ENCODE data around the gene TBC1D25.
"Not testable (repeated sequence)": the region's sequence is repeated elsewhere in the genome, so short reads cannot be mapped to it uniquely, and the experiment has no call there.

The TBC1D25 gene

DNA sequence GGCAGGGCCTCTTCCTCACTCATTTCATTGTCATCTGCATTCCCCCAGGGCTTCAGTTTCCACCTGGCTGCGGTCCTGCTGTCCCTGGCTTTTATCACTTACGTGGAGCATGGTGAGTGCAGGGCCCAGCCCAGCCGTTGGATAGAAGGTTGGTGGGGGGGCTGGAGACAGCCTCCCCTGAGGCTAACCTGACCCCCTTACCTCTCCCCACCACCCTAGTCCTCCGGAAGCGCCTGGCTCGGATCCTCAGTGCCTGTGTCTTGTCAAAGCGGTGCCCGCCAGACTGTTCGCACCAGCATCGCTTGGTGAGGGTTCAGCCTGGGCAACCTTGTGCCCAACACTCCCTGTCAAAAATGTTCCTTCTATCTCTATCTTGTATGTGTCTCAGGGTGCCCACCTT is 23.7 kb upstream of the TBC1D25 start:
- no peak for DNase-seq (ENCODE audit: low read depth)

DNA sequence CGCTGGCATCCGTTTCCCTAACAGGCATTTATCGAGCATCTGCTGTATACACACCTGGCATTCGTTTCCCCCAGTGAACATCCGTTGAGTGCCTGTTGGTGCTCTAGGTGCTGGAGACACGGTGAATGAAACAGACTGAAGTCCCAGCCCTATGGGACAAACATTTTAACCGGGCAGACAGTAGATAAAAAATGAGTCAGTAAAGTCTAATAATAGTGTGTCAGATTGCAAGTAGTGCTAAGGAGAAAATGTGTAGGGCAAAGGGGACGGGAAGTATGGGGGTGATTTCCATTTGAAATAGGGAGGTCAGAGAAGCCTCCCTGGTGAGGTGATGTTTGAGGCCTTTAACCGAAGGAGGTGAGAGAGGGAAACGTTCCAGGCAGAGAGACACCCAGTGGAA is 23.2 kb upstream of the TBC1D25 start:
- no peak for DNase-seq (ENCODE audit: low read depth)

GRCh38 chrX:48516987-48517386 is 22.5 kb upstream of the TBC1D25 start:
- DNase-seq (ENCODE audit: low read depth): no peak

DNA sequence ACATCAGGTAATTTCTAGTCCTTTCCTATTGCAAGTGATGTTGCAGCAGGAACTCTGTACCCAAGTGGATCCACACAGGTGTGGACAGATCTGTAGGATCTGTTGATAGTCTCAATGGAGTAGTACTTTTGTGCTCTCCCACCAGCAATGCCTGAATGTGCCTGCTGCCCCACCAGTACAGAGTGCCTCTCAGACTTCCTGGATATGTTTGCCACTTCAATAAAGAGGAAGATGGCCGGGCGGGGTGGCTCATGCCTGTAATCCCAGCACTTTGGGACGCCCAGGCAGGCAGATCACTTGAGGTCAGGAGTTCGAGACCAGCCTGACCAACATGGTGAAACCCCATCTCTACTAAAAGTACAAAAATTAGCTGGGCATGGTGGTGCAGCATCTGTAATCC is 20.0 kb upstream of the TBC1D25 start:
- DNase-seq (ENCODE audit: low read depth): not testable (repeated sequence)

- no peak for DNase-seq (ENCODE audit: low read depth)
Measured at GRCh38 chrX:48520455-48520854, 19.1 kb upstream of the TBC1D25 start.

DNA sequence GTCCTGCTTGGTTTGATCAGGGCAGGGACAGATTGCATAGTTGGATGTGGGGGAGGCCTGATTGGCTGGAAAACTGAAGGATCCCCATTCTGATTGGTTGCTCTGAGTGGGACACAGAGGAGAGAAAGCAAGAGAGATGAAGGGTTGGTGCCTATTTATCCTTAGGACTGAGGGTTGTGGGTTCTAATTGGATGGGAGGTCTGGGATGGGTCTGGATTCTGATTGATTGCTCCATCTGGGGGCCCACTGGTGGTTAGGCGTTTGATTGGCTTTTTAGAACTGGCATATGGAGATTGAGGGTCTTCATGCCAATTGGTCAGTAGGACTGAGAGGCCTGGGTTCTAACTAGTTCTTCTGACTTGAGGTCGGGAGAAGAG is 18.6 kb upstream of the TBC1D25 start:
- no peak for DNase-seq (ENCODE audit: low read depth)

GRCh38 chrX:48521353-48522243 is 17.9 kb upstream of the TBC1D25 start, which contains the start of gene EBP:
EBP (plus strand) TSS chrX:48521808; CDS start chrX:48523772, 1,964 bp downstream.
- peak; percentile 90 for DNase-seq (ENCODE audit: low read depth)

- no peak for DNase-seq (ENCODE audit: low read depth)
Measured at GRCh38 chrX:48522291-48522690, 17.2 kb upstream of the TBC1D25 start.

DNA sequence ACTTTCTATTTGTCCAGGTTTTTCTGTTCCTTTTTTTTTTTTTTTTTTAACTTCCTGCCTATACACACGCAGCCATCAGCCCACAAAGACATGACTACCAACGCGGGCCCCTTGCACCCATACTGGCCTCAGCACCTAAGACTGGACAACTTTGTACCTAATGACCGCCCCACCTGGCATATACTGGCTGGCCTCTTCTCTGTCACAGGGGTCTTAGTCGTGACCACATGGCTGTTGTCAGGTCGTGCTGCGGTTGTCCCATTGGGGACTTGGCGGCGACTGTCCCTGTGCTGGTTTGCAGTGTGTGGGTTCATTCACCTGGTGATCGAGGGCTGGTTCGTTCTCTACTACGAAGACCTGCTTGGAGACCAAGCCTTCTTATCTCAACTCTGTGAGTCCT is 15.8 kb upstream of the TBC1D25 start:
- no peak for DNase-seq (ENCODE audit: low read depth)

GRCh38 chrX:48525853-48526252 is 13.7 kb upstream of the TBC1D25 start:
- not testable (repeated sequence) for DNase-seq (ENCODE audit: low read depth)

DNA sequence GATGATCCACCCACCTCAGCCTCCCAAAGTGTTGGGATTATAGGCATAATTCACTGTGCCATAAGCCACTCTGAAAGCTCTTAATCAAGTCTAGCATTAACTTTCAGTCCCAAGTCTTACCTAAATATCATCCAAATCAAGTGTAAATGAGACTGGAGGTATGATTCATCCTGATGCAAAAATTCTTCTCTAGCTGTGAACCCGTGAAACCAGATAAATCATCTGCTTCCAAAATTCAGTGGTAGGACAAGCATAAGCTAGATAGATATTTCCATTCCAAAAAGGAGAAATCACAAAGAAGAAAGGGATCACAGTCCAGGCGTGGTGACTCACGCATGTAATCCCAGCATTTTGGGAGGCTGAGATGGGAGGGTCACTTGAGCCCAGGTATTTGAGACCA is 8.8 kb upstream of the TBC1D25 start:
- DNase-seq (ENCODE audit: low read depth): no peak

DNA sequence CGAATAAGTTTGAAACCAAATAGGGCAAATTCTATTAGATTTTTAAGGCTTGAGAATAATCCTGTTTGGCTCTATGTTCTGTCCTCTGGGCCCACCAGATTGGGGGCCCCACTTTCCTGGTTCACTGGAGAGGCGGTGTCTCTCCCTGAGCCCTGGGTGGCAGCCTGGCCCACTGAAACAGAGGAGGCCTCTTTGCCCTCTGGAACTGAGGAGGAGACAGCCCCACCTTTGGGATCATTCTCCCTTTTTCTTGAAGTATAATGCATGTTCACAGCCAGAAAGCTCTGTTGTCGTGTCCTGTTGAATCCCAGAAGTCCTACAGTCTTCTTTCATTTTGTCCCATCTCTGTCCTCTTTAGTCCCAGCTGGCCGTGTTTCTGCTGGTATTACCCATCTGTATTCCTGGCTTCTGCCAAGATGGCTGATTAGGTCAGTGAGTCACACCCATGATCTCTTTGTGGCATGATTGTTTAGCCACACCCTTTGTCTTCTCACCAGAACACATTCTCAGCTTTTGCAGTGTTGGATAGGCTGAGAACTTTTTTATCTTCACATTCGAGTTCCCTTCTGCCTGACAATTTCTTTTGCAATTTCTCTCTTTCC is 8.1 kb upstream of the TBC1D25 start:
- no peak for DNase-seq (ENCODE audit: low read depth)

- no peak for DNase-seq (ENCODE audit: low read depth)
Measured at GRCh38 chrX:48532161-48532560, 7.4 kb upstream of the TBC1D25 start.

- no peak for DNase-seq (ENCODE audit: low read depth)
Measured at GRCh38 chrX:48533165-48533564, 6.3 kb upstream of the TBC1D25 start.

DNA sequence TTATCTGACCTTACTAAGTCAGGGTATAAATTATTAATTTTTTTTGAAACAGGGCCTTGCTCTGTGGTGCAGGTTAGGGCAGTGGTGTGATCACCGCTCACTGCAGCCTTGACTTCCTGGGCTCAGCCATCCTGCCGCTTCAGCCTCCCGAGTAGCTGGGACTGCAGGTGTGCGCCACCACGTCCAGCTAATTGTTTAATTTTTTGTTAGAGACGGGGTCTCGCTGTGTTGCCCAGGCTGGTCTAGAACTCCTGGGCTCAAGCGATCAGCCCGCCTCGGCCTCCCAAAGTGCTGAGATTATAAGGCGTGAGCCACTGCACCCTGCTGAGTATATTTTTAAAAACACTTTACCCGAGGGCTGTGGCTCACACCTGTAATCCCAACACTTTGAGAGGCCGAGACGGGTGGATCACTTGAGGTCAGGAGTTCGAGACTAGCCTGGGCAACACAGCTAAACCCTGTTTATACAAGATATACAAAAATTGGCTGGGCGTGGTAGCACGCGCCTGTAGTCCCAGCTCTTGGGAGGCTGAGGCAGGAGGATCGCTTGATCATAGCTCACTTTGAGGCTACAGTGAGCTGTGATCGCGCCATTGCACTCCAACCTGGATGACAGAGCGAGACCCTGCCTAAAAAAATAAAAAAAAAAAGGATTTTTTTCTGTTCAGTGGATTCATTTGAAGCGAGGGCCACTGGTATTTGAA is 721 bp upstream of the TBC1D25 start:
- DNase-seq (ENCODE audit: low read depth): no peak

DNA sequence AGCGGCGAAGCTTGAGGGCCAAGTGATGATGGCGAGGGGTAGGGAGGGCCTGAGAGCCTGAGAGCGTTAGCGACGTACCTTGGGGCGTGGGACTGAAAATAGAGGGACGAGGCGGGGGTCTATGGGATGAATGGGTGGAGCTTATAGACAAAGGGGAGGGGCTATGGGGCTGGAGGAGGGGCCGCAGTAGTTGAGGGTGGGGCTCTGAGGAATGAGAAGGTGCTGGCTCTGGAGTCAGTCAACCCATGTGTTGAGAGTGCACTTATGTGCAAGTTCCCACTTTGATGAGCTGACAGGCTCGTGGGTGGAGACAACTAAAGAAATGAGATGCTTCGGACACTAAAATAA is 488 bp downstream of the TBC1D25 start:
- DNase-seq (ENCODE audit: low read depth): peak; percentile 47

GRCh38 chrX:48540480-48540879 is 966 bp downstream of the TBC1D25 start:
- no peak for DNase-seq (ENCODE audit: low read depth)

- no peak for DNase-seq (ENCODE audit: low read depth)
Measured at GRCh38 chrX:48541140-48541814, 1.8 kb downstream of the TBC1D25 start.

DNA sequence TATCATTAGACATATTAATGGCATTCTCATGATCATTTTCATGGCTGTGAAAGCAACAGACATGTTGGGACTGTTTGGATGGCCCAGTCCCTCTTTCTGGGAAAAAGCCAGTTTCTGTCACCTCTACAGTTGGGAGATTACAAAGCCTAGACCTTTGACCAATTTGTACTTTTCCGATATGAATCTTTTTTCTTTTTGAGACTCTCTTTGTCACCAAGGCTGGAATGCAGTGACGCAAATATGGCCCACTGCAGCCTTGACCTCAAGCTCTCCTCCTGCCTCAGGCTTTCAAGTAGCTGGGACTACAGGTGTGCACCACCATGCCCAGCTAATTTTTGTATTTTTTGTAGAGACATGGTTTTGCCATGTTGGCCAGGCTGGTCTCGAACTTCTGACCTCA is 9.4 kb downstream of the TBC1D25 start:
- no peak for DNase-seq (ENCODE audit: low read depth)

DNA sequence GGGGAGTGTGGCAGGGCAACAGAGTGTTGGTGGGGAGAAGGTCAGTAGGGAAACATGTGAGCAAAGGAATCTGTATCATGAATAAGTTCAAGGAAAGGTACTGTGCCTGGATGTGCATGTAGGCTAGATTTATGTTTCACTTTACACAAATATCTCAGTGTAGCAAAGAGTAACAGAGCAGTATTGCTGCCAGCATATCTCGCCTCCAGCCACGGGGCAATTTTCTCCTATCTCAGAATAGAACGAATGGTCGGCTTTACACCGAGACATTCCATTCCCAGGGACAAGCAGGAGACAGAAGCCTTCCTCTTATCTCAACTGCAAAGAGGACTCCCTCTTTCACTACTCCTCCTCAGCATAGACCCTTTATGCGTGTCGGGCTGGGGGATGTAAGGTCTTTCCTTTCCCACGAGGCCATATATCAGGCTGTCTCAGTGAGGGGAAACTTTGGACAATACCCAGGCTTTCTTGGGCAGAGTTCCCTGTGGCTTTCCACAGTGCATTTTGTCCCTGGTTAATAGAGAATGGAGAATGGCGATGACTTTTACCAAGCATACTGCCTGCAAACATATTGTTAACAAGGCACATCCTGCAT is 16.3 kb downstream of the TBC1D25 start:
- DNase-seq (ENCODE audit: low read depth): not testable (repeated sequence)

DNA sequence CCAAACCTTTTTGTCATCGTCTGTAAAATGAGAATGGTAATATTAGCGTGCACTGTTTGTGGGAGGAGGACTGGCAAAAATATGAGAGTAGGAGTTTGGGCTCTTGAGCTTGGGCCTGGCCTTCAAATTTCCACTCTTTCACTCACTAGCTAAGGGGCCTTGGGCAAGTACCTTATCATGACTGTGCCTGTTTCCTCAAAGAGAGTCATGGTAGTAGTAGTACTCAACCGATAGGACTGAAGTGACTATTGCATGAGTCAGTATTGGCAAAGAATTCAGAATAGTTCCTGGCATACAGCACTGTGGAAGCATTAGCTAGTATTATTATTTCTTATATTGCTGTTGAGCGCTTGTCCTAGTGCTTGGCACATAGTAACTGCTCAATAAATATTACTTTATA is 18.8 kb downstream of the TBC1D25 start:
- no peak for DNase-seq (ENCODE audit: low read depth)

DNA sequence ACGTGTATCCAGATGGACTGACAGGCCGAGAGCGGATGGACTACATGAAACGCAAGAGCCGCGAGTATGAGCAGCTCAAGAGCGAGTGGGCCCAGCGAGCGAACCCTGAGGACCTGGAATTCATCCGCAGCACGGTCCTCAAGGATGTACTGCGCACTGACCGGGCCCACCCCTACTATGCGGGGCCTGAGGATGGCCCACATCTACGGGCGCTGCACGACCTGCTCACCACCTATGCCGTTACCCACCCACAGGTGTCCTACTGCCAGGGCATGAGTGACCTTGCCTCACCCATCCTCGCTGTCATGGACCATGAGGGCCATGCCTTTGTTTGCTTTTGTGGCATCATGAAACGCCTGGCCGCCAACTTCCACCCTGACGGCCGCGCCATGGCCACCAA is 20.1 kb downstream of the TBC1D25 start:
- DNase-seq (ENCODE audit: low read depth): no peak

Data from activated T-cell treated with anti-CD3 and anti-CD28 coated beads for 24 hours (primary cell).